ENCODE results near the gene AVEN. TPM values are rescaled to one million over a fixed set of nuclear protein-coding genes. Genes with fewer than 3 reads are reported as not detected.

The AVEN gene
- total RNA-seq, 1 donor from 2014 or later: 14.4 TPM

GRCh38 chr15:33866101-33866737, 172.8 kb downstream of the AVEN start:
- no peak for TF ChIP-seq CTCF (IDR thresholded peaks at IDR 0.05; ENCODE audit: unreplicated experiment)
- Mint-ChIP-seq H3K27ac (no peak overlapping the region), H3K4me1 (ENCODE audit: low read depth) (peaks cover 9% of the 10 kb centered on the region), H3K4me3 (ENCODE audit: low read depth) (no peak overlapping the region), H3K27me3 (no peaks in the 10 kb centered on the region), H3K9me3 (ENCODE audit: low read depth) (no peaks in the 10 kb centered on the region), H3K36me3 (ENCODE audit: insufficient read depth) (peaks cover 4% of the 10 kb centered on the region)
- DNase-seq (ENCODE audit: low spot score, unreplicated experiment): no peak

- peaks cover 4% of the 10 kb centered on the region for H3K36me3 Mint-ChIP-seq (ENCODE audit: insufficient read depth)
- DNase-seq (ENCODE audit: low spot score, unreplicated experiment): no peak
- H3K4me3 Mint-ChIP-seq (ENCODE audit: low read depth): no peak overlapping the region
- H3K27me3 Mint-ChIP-seq: no peaks in the 10 kb centered on the region
- H3K9me3 Mint-ChIP-seq (ENCODE audit: low read depth): no peaks in the 10 kb centered on the region
- peaks cover 9% of the 10 kb centered on the region for H3K4me1 Mint-ChIP-seq (ENCODE audit: low read depth)
- H3K27ac Mint-ChIP-seq: no peak overlapping the region
- no peak for TF ChIP-seq CTCF (IDR thresholded peaks at IDR 0.05; ENCODE audit: unreplicated experiment)
Observed at GRCh38 chr15:33865416-33865815, 173.6 kb downstream of the AVEN start.

GRCh38 chr15:33864360-33865075, 174.5 kb downstream of the AVEN start:
- Mint-ChIP-seq H3K4me1 (ENCODE audit: low read depth) (peaks cover 9% of the 10 kb centered on the region), H3K9me3 (ENCODE audit: low read depth) (no peaks in the 10 kb centered on the region), H3K27me3 (no peaks in the 10 kb centered on the region), H3K4me3 (ENCODE audit: low read depth) (no peak overlapping the region), H3K36me3 (ENCODE audit: insufficient read depth) (peaks cover 4% of the 10 kb centered on the region), H3K27ac (no peak overlapping the region)
- no peak for TF ChIP-seq CTCF (IDR thresholded peaks at IDR 0.05; ENCODE audit: unreplicated experiment)
- no peak for DNase-seq (ENCODE audit: low spot score, unreplicated experiment)

GRCh38 chr15:33860754-33861153, 178.2 kb downstream of the AVEN start:
- Mint-ChIP-seq H3K27me3 (no peaks in the 10 kb centered on the region), H3K36me3 (ENCODE audit: insufficient read depth) (peaks cover 2% of the 10 kb centered on the region), H3K27ac (no peak overlapping the region), H3K4me1 (ENCODE audit: low read depth) (peaks cover 2% of the 10 kb centered on the region), H3K4me3 (ENCODE audit: low read depth) (no peak overlapping the region), H3K9me3 (ENCODE audit: low read depth) (no peaks in the 10 kb centered on the region)
- TF ChIP-seq CTCF (IDR thresholded peaks at IDR 0.05; ENCODE audit: unreplicated experiment): no peak
- DNase-seq (ENCODE audit: low spot score, unreplicated experiment): no peak

- TF ChIP-seq CTCF (IDR thresholded peaks at IDR 0.05; ENCODE audit: unreplicated experiment): no peak
- Mint-ChIP-seq H3K4me1 (ENCODE audit: low read depth) (no peaks in the 10 kb centered on the region), H3K9me3 (ENCODE audit: low read depth) (no peaks in the 10 kb centered on the region), H3K27me3 (no peaks in the 10 kb centered on the region), H3K36me3 (ENCODE audit: insufficient read depth) (no peaks in the 10 kb centered on the region), H3K27ac (no peak overlapping the region), H3K4me3 (ENCODE audit: low read depth) (no peak overlapping the region)
- DNase-seq (ENCODE audit: low spot score, unreplicated experiment): no peak
Observed at GRCh38 chr15:33859992-33860545, 178.9 kb downstream of the AVEN start.
